ENCODE measurements around the gene MAS1. TPM values are rescaled to one million over a fixed set of nuclear protein-coding genes. Genes with fewer than 3 reads are reported as not detected.

Gene MAS1
- total RNA-seq (2022; extraction: Qiagen RNA extraction; ENCODE audit: low read depth): not detected in 5 replicates

DNA sequence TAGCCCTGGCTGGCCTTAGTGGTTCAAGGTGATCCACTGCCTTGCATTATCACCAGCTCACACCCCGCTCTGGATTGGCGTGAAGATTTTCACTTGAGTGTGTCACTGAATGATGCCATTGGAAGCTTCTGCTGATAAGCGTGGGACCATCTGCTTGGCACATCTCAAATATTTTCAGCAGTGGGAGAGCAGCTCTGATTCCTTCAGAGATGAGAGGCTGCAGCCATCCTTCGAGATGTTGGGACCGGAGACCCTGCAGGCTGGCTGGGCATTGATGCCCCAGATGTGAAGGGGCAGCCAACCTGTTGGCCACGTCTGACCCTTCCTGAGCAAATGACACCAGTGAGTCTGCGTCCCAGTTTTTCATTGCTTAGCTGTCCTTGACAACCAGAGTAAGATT, at the start of gene MAS1:
Gene MAS1 (plus strand): TSS at position 197 of the 400 bp plus-strand sequence. CDS start 15,968 bp downstream, outside the sequence.

Other genes starting within 250 kb of the MAS1 start
- 164 to 199 TPM (median 171 TPM) in 5 replicates for gene SOD2, start 197.7 kb upstream of the MAS1 start, total RNA-seq (2022; extraction: Qiagen RNA extraction; ENCODE audit: low read depth)
- gene WTAP, start 163.5 kb upstream of the MAS1 start, total RNA-seq (2022; extraction: Qiagen RNA extraction; ENCODE audit: low read depth): 59.1 to 73.0 TPM (median 67.8 TPM) in 5 replicates
- gene ACAT2, start 128.9 kb upstream of the MAS1 start, total RNA-seq (2022; extraction: Qiagen RNA extraction; ENCODE audit: low read depth): 21.5 to 32.5 TPM (median 32.3 TPM) in 5 replicates
- gene TCP1, start 101.4 kb upstream of the MAS1 start, total RNA-seq (2022; extraction: Qiagen RNA extraction; ENCODE audit: low read depth): 218 to 244 TPM (median 229 TPM) in 5 replicates
- gene MRPL18, start 100.5 kb upstream of the MAS1 start, total RNA-seq (2022; extraction: Qiagen RNA extraction; ENCODE audit: low read depth): 77.8 to 104 TPM (median 93.1 TPM) in 5 replicates
- 0.07 to 0.08 TPM in 2 of 5 replicates, not detected in the others for gene PNLDC1, start 90.7 kb upstream of the MAS1 start, total RNA-seq (2022; extraction: Qiagen RNA extraction; ENCODE audit: low read depth)
- 26.5 to 33.1 TPM (median 31.0 TPM) in 5 replicates for gene IGF2R, start 78.1 kb downstream of the MAS1 start, total RNA-seq (2022; extraction: Qiagen RNA extraction; ENCODE audit: low read depth)
- 1.1 to 2.8 TPM (median 1.7 TPM) in 5 replicates for gene SLC22A1, start 230.8 kb downstream of the MAS1 start, total RNA-seq (2022; extraction: Qiagen RNA extraction; ENCODE audit: low read depth)